GM12891 (cell line): ENCODE measurements around the gene THOC5.

Experiments used
- POLR2A ChIP-seq: IDR thresholded peaks from 2 replicates; pipeline ENCODE4 v1.6.1; 2011; ENCODE audit warnings: low read depth, low read length, control low read depth
- POLR2AphosphoS5 ChIP-seq: IDR thresholded peaks from 2 replicates; pipeline ENCODE4 v1.6.1; 2011; ENCODE audit warnings: low read depth, low read length, control low read depth
- TAF1 ChIP-seq: IDR thresholded peaks from 2 replicates; pipeline ENCODE4 v1.6.1; 2011; ENCODE audit warnings: low read depth, low read length, control low read depth

GRCh38 chr22:29459773-29460172 is 93.8 kb downstream of the THOC5 start:
- TF ChIP-seq POLR2AphosphoS5 (no peak), POLR2A (no peak), TAF1 (no peak)
